ENCODE measurements around the gene EDN1.

EDN1 gene

DNA sequence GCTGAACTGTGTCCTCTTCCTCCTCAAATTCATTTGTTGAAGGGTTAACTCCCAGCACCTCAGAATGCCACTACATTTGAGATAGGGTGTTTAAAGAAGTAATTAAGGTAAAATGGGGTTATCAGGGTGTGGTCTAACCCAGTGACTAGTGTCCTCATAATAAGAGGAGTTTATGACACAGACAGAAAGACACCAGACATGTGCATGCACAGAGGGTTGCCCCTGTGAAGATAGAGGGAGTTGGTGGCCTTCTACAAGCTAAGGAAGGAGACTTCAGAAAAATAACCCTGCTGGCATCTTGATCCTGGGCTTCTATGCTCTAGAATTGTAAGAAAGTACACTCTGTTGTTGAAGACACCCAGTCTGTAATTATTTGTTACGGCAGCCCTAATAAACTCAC lies 24.9 kb upstream of the EDN1 start:
- Histone ChIP-seq H3K9me3 (replicated peaks in 1 of 11) (no peaks in the 10 kb centered on the region), H3K9ac (peak overlapping the region in 4 of 11 experiments; percentile 3 to 60 (median 36); a peak in 5 of 22 replicates), H3K27me3 (no peaks in the 10 kb centered on the region), H4K20me1 (no peaks in the 10 kb centered on the region), H3K4me3 (no peak overlapping the region), H3K4me1 (peaks cover 0 to 51% (median 10%) of the 10 kb centered on the region in 10 experiments; a peak in 10 of 20 replicates), H3K4me2 (peak overlapping the region in 5 of 11 experiments; percentile 60 to 84 (median 67); a peak in 10 of 22 replicates), H3K27ac (peak overlapping the region in 6 of 11 experiments; percentile 7 to 83 (median 68); a peak in 11 of 22 replicates), H3K36me3 (no peaks in the 10 kb centered on the region)
- no peak for TF ChIP-seq Cebpa-rat (IDR thresholded peaks at IDR 0.05)

DNA sequence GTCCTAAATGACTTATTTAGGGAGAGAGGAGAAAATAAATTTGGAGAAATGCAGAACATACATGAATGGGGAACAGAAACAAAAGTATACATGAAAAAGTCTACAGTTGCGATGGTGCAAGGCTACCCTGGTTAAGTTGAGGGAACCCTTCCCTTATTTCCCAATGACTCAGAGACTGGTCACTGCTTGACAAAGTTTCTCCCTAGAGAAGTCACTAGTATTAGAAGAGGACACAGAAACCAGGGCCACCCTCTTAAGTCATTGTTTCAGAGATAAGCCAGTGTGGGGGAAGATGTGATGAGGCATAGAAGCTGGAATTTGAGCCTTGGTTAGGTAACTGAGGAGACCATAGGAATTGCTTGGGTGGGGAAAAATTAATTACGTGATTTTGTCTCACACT lies 24.4 kb upstream of the EDN1 start:
- H3K4me3 ChIP-seq = no peak overlapping the region
- peak overlapping the region in 4 of 11 experiments; percentile 15 to 60 (median 34); a peak in 6 of 22 replicates for H3K9ac ChIP-seq
- H3K27ac ChIP-seq = peak overlapping the region in 5 of 11 experiments; percentile 25 to 83 (median 69); a peak in 10 of 22 replicates
- peaks cover 0 to 3% (median 0%) of the 10 kb centered on the region in 11 experiments; a peak in 2 of 22 replicates for H3K9me3 ChIP-seq (replicated peaks in 1 of 11)
- no peaks in the 10 kb centered on the region for H3K27me3 ChIP-seq
- peak overlapping the region in 5 of 11 experiments; percentile 60 to 84 (median 77); a peak in 10 of 22 replicates for H3K4me2 ChIP-seq
- peaks cover 0 to 51% (median 10%) of the 10 kb centered on the region in 10 experiments; a peak in 10 of 20 replicates for H3K4me1 ChIP-seq
- peak in 4 of 11 experiments; percentile 50 to 79 (median 54); a peak in 6 of 22 replicates for TF ChIP-seq Cebpa-rat (IDR thresholded peaks at IDR 0.05)
- no peaks in the 10 kb centered on the region for H3K36me3 ChIP-seq
- no peaks in the 10 kb centered on the region for H4K20me1 ChIP-seq

DNA sequence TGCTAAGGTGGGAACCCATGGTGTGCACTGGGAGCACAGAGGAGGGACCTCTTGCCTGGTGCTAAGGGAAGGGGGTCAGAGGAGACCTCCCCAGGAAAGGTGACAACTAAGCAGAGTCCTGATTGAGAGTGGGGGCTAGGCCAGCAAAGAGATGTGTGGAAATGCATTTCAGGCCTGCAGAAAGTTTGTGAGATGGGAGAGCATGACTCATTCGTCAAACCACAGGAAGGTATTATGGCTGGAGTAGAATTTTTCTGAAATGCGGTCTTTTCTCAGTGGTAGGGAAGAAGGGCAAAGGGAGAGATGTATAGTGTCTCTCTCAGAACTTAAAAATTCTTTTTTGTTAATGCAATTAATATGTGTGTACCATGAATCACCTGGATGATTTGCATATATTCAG lies 23.6 kb upstream of the EDN1 start:
- Histone ChIP-seq H3K9ac (peak overlapping the region in 3 of 11 experiments; percentile 15 to 56 (median 25); a peak in 5 of 22 replicates), H3K4me2 (peak overlapping the region in 5 of 11 experiments; percentile 60 to 84 (median 77); a peak in 10 of 22 replicates), H3K27ac (peak overlapping the region in 5 of 11 experiments; percentile 16 to 83 (median 69); a peak in 9 of 22 replicates), H3K9me3 (replicated peaks in 1 of 11) (peaks cover 0 to 10% (median 4%) of the 10 kb centered on the region in 11 experiments; a peak in 16 of 22 replicates), H3K36me3 (no peaks in the 10 kb centered on the region), H4K20me1 (no peaks in the 10 kb centered on the region), H3K4me1 (peaks cover 0 to 47% (median 10%) of the 10 kb centered on the region in 10 experiments; a peak in 10 of 20 replicates), H3K27me3 (no peaks in the 10 kb centered on the region), H3K4me3 (no peak overlapping the region)
- TF ChIP-seq Cebpa-rat (IDR thresholded peaks at IDR 0.05) = no peak

DNA sequence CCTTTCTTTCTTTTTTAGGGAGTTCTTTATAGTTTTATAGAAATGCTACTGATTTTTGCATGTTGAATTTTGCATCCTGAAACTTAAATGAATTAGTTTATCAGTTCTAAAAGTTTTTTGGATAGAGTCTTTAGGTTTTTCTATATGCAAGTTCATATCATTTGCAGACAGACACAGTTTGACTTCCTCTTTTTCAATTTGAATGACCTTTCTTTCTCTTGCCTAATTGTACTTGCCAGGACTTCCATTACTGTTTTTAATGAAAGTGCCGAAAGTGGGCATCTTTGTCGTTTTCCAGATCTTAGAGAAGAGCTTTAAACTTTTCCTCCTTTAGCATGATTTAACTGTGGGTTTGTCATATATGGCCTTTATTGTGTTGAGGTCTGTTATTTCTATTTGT lies 21.1 kb upstream of the EDN1 start:
- H3K27me3 ChIP-seq = no peaks in the 10 kb centered on the region
- no peaks in the 10 kb centered on the region for H3K36me3 ChIP-seq
- H3K9me3 ChIP-seq (replicated peaks in 1 of 11) = peaks cover 16 to 25% (median 19%) of the 10 kb centered on the region in 11 experiments
- no peak overlapping the region for H3K9ac ChIP-seq
- no peak for TF ChIP-seq Cebpa-rat (IDR thresholded peaks at IDR 0.05)
- H3K4me1 ChIP-seq = peaks cover 0 to 43% (median 10%) of the 10 kb centered on the region in 10 experiments; a peak in 10 of 20 replicates
- H3K27ac ChIP-seq = no peak overlapping the region
- H3K4me2 ChIP-seq = peak overlapping the region in 1 of 11 experiments; percentile 22; a peak in 2 of 22 replicates
- no peak overlapping the region for H3K4me3 ChIP-seq
- H4K20me1 ChIP-seq = no peaks in the 10 kb centered on the region

DNA sequence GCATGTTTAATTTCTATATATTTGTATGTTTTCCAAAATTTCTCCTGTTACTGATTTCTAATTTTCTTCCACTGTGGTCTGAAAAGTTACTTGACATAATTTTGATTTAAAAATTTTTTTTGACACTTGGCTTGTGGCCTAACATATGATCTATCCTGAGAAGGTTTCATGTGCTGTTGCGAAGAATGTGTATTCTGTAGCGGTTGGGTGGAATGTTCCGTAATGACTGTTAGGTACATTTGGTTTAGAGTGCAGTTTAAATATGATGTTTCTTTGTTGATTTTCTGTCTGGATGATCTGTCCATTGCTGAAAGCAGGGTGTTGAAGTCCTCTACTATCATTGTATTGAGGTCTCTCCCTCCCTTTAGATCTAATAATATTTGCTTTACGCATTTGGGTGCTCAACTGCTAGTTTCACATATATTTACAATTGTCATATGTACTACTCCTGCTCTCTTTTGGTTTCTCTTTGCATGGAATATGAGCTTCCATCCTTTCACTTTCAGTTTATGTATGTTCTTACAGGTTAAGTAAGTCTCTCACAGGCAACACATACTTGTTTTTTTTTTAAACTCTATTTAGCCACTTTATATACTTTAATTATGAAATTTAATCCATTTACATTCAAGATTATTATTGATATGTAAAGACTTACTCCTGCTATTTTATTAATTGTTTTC lies 19.5 kb upstream of the EDN1 start:
- Histone ChIP-seq H3K9me3 (replicated peaks in 1 of 11) (peaks cover 16 to 25% (median 19%) of the 10 kb centered on the region in 11 experiments), H3K4me3 (no peak overlapping the region), H3K27ac (no peak overlapping the region), H3K9ac (no peak overlapping the region), H3K36me3 (no peaks in the 10 kb centered on the region), H4K20me1 (no peaks in the 10 kb centered on the region), H3K4me2 (no peak overlapping the region), H3K4me1 (peaks cover 0 to 28% (median 10%) of the 10 kb centered on the region in 10 experiments; a peak in 10 of 20 replicates), H3K27me3 (no peaks in the 10 kb centered on the region)
- TF ChIP-seq Cebpa-rat (IDR thresholded peaks at IDR 0.05) = no peak

DNA sequence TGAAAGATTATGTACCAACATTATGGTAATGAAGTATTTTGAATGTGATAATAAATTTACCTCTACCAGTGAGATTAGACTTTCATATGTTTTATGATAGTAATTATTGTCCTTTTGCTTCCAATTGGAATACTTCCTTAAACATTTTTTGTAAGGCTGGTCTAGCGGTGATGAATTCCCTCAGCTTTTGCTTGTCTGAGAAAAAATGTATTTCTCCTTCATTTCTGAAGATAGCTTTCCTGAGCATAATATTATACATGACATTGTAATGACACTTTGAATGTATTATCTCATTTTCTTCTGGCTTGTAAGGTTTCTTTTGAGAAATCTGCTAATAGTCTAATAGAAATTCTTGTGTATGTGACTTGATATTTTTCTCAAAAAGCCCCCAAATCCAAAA lies 18.6 kb upstream of the EDN1 start:
- TF ChIP-seq Cebpa-rat (IDR thresholded peaks at IDR 0.05) = no peak
- H3K36me3 ChIP-seq = no peaks in the 10 kb centered on the region

DNA sequence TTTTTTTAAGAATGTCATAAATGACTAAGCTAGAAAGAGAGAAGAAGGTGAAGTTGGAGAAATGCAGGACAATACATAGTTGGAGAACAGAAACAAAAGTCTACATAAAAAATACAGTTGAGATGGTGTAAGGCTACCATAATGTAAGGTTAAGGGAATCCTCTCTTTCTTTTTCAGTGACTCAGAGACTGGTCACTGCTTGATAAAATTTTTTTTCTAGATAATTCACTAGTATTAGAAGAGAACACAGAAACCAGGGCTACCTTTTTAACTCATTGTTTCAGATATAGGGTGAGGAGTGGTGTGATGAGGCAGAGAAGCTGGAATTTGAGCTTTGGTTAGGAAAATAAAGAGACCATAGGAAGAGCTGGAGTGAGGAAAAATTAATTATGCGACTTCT lies 18.2 kb upstream of the EDN1 start:
- H3K27me3 ChIP-seq = no peaks in the 10 kb centered on the region
- no peak overlapping the region for H3K9ac ChIP-seq
- H3K9me3 ChIP-seq (replicated peaks in 1 of 11) = peaks cover 16 to 25% (median 19%) of the 10 kb centered on the region in 11 experiments
- no peak for TF ChIP-seq Cebpa-rat (IDR thresholded peaks at IDR 0.05)
- H3K4me1 ChIP-seq = peaks cover 0 to 15% (median 4%) of the 10 kb centered on the region in 10 experiments; a peak in 8 of 20 replicates
- H3K27ac ChIP-seq = no peak overlapping the region
- no peaks in the 10 kb centered on the region for H4K20me1 ChIP-seq
- no peaks in the 10 kb centered on the region for H3K36me3 ChIP-seq
- no peak overlapping the region for H3K4me2 ChIP-seq
- H3K4me3 ChIP-seq = no peak overlapping the region

More for the DNA sequence above, 18.6 kb upstream of the EDN1 start:
- H3K9ac ChIP-seq = no peak overlapping the region
- no peaks in the 10 kb centered on the region for H3K27me3 ChIP-seq
- H4K20me1 ChIP-seq = no peaks in the 10 kb centered on the region
- no peak overlapping the region for H3K4me3 ChIP-seq
- H3K9me3 ChIP-seq (replicated peaks in 1 of 11) = peaks cover 16 to 25% (median 19%) of the 10 kb centered on the region in 11 experiments
- H3K4me2 ChIP-seq = no peak overlapping the region
- H3K4me1 ChIP-seq = peaks cover 0 to 19% (median 6%) of the 10 kb centered on the region in 10 experiments; a peak in 10 of 20 replicates
- no peak overlapping the region for H3K27ac ChIP-seq

DNA sequence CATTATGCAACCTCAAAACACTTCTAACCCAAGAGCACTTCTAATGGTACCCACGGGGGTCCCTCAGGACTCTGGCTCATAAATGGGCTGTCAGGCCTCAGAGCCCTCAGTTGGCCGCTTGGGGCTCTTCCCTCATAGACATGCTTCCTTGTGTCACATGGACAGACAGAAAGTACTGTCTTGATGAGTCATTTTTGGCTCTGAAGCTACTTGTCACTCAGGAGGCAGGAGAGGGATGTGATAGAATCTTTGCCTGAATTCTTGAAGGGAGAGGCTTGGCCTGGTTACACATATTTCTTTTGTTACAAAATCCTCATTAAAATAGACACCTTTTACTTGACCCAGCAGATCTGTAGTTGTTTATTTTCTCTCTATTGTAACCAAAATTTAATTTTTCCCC lies 15.1 kb upstream of the EDN1 start:
- H3K4me2 ChIP-seq = peak overlapping the region in 3 of 11 experiments; percentile 17 to 35 (median 27); a peak in 1 of 22 replicates
- H3K27ac ChIP-seq = no peak overlapping the region
- no peak overlapping the region for H3K9ac ChIP-seq
- peaks cover 0 to 11% (median 4%) of the 10 kb centered on the region in 10 experiments; a peak in 8 of 20 replicates for H3K4me1 ChIP-seq
- no peak for TF ChIP-seq Cebpa-rat (IDR thresholded peaks at IDR 0.05)
- H3K36me3 ChIP-seq = no peaks in the 10 kb centered on the region
- no peak overlapping the region for H3K4me3 ChIP-seq
- no peaks in the 10 kb centered on the region for H4K20me1 ChIP-seq
- H3K27me3 ChIP-seq = no peaks in the 10 kb centered on the region
- peaks cover 16 to 25% (median 19%) of the 10 kb centered on the region in 11 experiments for H3K9me3 ChIP-seq (replicated peaks in 1 of 11)

DNA sequence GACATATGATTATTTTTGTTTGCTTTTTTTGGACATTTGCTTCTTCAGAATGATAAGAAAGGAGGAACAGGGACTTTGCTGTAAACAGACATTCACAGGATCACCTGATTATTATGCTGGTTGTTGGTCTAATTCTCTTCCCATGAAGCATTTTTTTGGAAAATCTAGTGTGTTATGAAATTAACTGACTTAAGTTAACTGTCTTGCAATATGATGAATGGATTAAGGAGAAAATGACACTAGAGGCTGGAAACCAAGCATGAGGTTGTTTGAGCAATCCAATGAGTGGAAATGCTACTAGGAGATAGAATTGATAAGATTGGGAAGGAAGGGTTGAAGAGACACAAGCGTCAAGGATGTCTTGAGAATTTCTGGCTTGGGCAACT lies 13.2 kb upstream of the EDN1 start:
- no peak overlapping the region for H3K4me3 ChIP-seq
- no peak overlapping the region for H3K9ac ChIP-seq
- H3K27ac ChIP-seq = no peak overlapping the region
- peaks cover 0 to 11% (median 4%) of the 10 kb centered on the region in 10 experiments; a peak in 8 of 20 replicates for H3K4me1 ChIP-seq
- H3K4me2 ChIP-seq = no peak overlapping the region
- H3K36me3 ChIP-seq = no peaks in the 10 kb centered on the region
- TF ChIP-seq Cebpa-rat (IDR thresholded peaks at IDR 0.05) = no peak
- H4K20me1 ChIP-seq = no peaks in the 10 kb centered on the region
- H3K27me3 ChIP-seq = no peaks in the 10 kb centered on the region
- peaks cover 10 to 14% (median 12%) of the 10 kb centered on the region in 11 experiments for H3K9me3 ChIP-seq (replicated peaks in 1 of 11)

Measured in BLaER1 treated with 17β-estradiol and CSF1 and Interleukin-3, amounts not matched to agents 10 nM and 100 nM (cell line).